ENCODE measurements around the gene RNF148.

GRCh38 chr7:122672536-122672935 is 30.2 kb downstream of the RNF148 start:
- TF ChIP-seq CTCF (IDR thresholded peaks at IDR 0.05) (no peak), POLR2AphosphoS5 (IDR thresholded peaks at IDR 0.05; ENCODE audit: insufficient read depth in 1 of 2, low read depth in 1 of 2) (no peak), POLR2A (IDR thresholded peaks at IDR 0.05) (no peak)

Data from vagina (tissue), 2 donors.